Aorta (tissue), 5 donors: ENCODE data around the gene INTS1. TPM values are rescaled to one million over a fixed set of nuclear protein-coding genes. Genes with fewer than 3 reads are reported as not detected.

Experiments
- ATAC-seq: fragments of 200-7000 bp; cut with Tn5 transposase; one replicate; pipeline ENCODE4 v1.9.1; 2022; ENCODE audit warnings: moderate library complexity; ENCODE audit not compliant: low FRiP score
- DNase-seq, 2 donors: peaks; one replicate each; pipeline ENCODE4 v3.0.0-alpha.2; 2020
- H3K27ac ChIP-seq, 2 donors: one replicate each; pipeline ENCODE4 v1.5.1; 2013; ENCODE audit warnings: low read length in 2 of 2, mild to moderate bottlenecking in 2 of 2, moderate library complexity in 2 of 2, control low read depth in 1 of 2, inconsistent platforms in 1 of 2, low read depth in 1 of 2
- H3K27me3 ChIP-seq, 2 donors: one replicate each; pipeline ENCODE4 v1.6.1; 2013; ENCODE audit warnings: control low read depth in 1 of 2, low read length in 1 of 2, mild to moderate bottlenecking in 1 of 2, moderate library complexity in 1 of 2; ENCODE audit not compliant: insufficient read depth in 2 of 2, control insufficient read depth in 1 of 2
- H3K36me3 ChIP-seq, 2 donors: one replicate each; pipeline ENCODE4 v1.6.1; 2013; ENCODE audit warnings: control low read depth in 1 of 2, low read length in 1 of 2, mild to moderate bottlenecking in 1 of 2; ENCODE audit not compliant: insufficient read depth in 2 of 2, control insufficient read depth in 1 of 2
- H3K4me1 ChIP-seq, 2 donors: one replicate each; pipeline ENCODE4 v1.6.1; 2013; ENCODE audit warnings: low read length in 2 of 2, control low read depth in 1 of 2, mild to moderate bottlenecking in 1 of 2, moderate library complexity in 1 of 2; ENCODE audit not compliant: insufficient read depth in 2 of 2, control insufficient read depth in 1 of 2
- H3K4me3 ChIP-seq, 2 donors: one replicate each; pipeline ENCODE4 v1.5.1; 2013; ENCODE audit warnings: low read length in 2 of 2, control low read depth in 1 of 2, mild to moderate bottlenecking in 1 of 2
- H3K9me3 ChIP-seq: one replicate; pipeline ENCODE4 v1.6.1; 2013; ENCODE audit warnings: mild to moderate bottlenecking, low read length; ENCODE audit not compliant: control insufficient read depth
- WGBS, 2 donors: extraction: QIAGEN DNeasy Blood & Tissue Kit; methylation state at CpG; one replicate each; pipeline ENCODE4 v1.1.7; 2013; 5-methylcytosine and 5-hydroxymethylcytosine counted together
- intact Hi-C, 2 donors: fragments of 100-400 bp; cut with DNase I; formaldehyde crosslinking; loops; one replicate each; pipeline versions ENCODE4 v1.14.2 to v1.15.0; 2022
- polyA plus RNA-seq, 2 donors: library from polyadenylated mRNA; stranded (reverse); fragments of 200-250 nt; gene quantifications; one replicate each; pipeline ENCODE4 v1.2.3, GENCODE V29; 2013
- total RNA-seq, 2 donors: library from RNA; stranded (reverse); fragmentation: NEBNext Ultra II Directional; extraction: Animal tissue kit (Norgen Biotek cat#: 25700); gene quantifications; one replicate each; pipeline ENCODE4 v1.2.1, GENCODE V29; 2021
- donor health status: healthy with polysubstance abuse.
- donor health status: Bipolar disorder and iron deficiency.
- donor health status: DM: no; HTN: no; CAD: no.
- donor health status: DM: no; HTN: no; CAD: no.
- donor health status: DM: yes; HTN: yes; CAD: no.

Gene INTS1
- total and polyA plus RNA-seq, 4 donors: 17.2 to 109 (median 67.2) TPM

- Histone ChIP-seq H3K36me3 (no peaks in the 10 kb centered on the region), H3K4me1 (no peaks in the 10 kb centered on the region), H3K9me3 (no peaks in the 10 kb centered on the region), H3K4me3 (no peak overlapping the region), H3K27ac (no peak overlapping the region), H3K27me3 (no peaks in the 10 kb centered on the region)
- intact Hi-C loops: no loop called here
- ATAC-seq (no peak), DNase-seq (no peak)
- WGBS, 2 donors: 85% methylated on average over 26 of the region's 26 CpGs
Measured at GRCh38 chr7:1455241-1455939, 48.8 kb downstream of the INTS1 start.

GRCh38 chr7:1454542-1454941, 49.6 kb downstream of the INTS1 start:
- Histone ChIP-seq H3K9me3 (no peaks in the 10 kb centered on the region), H3K27ac (no peak overlapping the region), H3K36me3 (no peaks in the 10 kb centered on the region), H3K4me3 (no peak overlapping the region), H3K4me1 (no peaks in the 10 kb centered on the region), H3K27me3 (no peaks in the 10 kb centered on the region)
- intact Hi-C loops: no loop called here
- ATAC-seq (no peak), DNase-seq (no peak)
- WGBS, 2 donors: 78 to 79% methylated on average over 14 of the region's 14 CpGs

GRCh38 chr7:1452205-1452604, 52.0 kb downstream of the INTS1 start:
- Histone ChIP-seq H3K4me1 (no peaks in the 10 kb centered on the region), H3K27me3 (no peaks in the 10 kb centered on the region), H3K27ac (no peak overlapping the region), H3K4me3 (no peak overlapping the region), H3K9me3 (no peaks in the 10 kb centered on the region), H3K36me3 (no peaks in the 10 kb centered on the region)
- 59 to 64% methylated on average over 15 to 19 of the region's 19 CpGs for WGBS, 2 donors
- intact Hi-C loops: no loop called here
- ATAC-seq: no peak
- DNase-seq: no peak

GRCh38 chr7:1450987-1451386, 53.2 kb downstream of the INTS1 start:
- ATAC-seq (no peak), DNase-seq (no peak)
- no peaks in the 10 kb centered on the region for H3K9me3 ChIP-seq
- intact Hi-C loops: no loop called here
- WGBS, 2 donors: 90 to 92% methylated on average over 11 of the region's 11 CpGs
- no peaks in the 10 kb centered on the region for H3K36me3 ChIP-seq
- H3K27me3 ChIP-seq: no peaks in the 10 kb centered on the region
- H3K27ac ChIP-seq: no peak overlapping the region
- no peak overlapping the region for H3K4me3 ChIP-seq
- no peaks in the 10 kb centered on the region for H3K4me1 ChIP-seq

- no peaks in the 10 kb centered on the region for H3K4me1 ChIP-seq
- DNase-seq (no peak), ATAC-seq (no peak)
- no peaks in the 10 kb centered on the region for H3K9me3 ChIP-seq
- no peaks in the 10 kb centered on the region for H3K36me3 ChIP-seq
- intact Hi-C loops: no loop called here
- 87 to 88% methylated on average over 18 of the region's 18 CpGs for WGBS, 2 donors
- no peaks in the 10 kb centered on the region for H3K27me3 ChIP-seq
- no peak overlapping the region for H3K4me3 ChIP-seq
- no peak overlapping the region for H3K27ac ChIP-seq
Measured at GRCh38 chr7:1450431-1450830, 53.8 kb downstream of the INTS1 start.

GRCh38 chr7:1449951-1450350, 54.2 kb downstream of the INTS1 start:
- Histone ChIP-seq H3K9me3 (no peaks in the 10 kb centered on the region), H3K27ac (no peak overlapping the region), H3K4me3 (no peak overlapping the region), H3K27me3 (no peaks in the 10 kb centered on the region), H3K4me1 (no peaks in the 10 kb centered on the region), H3K36me3 (no peaks in the 10 kb centered on the region)
- ATAC-seq: no peak
- 77 to 82% methylated on average over 11 of the region's 11 CpGs for WGBS, 2 donors
- intact Hi-C loops: no loop called here
- DNase-seq: no peak

- no peaks in the 10 kb centered on the region for H3K4me1 ChIP-seq
- 94 to 97% methylated on average over 13 of the region's 13 CpGs for WGBS, 2 donors
- no peaks in the 10 kb centered on the region for H3K9me3 ChIP-seq
- H3K27ac ChIP-seq: no peak overlapping the region
- DNase-seq (no peak), ATAC-seq (no peak)
- H3K36me3 ChIP-seq: no peaks in the 10 kb centered on the region
- no peaks in the 10 kb centered on the region for H3K27me3 ChIP-seq
- no peak overlapping the region for H3K4me3 ChIP-seq
- intact Hi-C loops: no loop called here
Measured at GRCh38 chr7:1449501-1449900, 54.7 kb downstream of the INTS1 start.

GRCh38 chr7:1448958-1449357, 55.2 kb downstream of the INTS1 start:
- Histone ChIP-seq H3K4me3 (no peak overlapping the region), H3K36me3 (no peaks in the 10 kb centered on the region), H3K27ac (no peak overlapping the region), H3K9me3 (no peaks in the 10 kb centered on the region), H3K4me1 (no peaks in the 10 kb centered on the region), H3K27me3 (no peaks in the 10 kb centered on the region)
- ATAC-seq: no peak
- intact Hi-C loops: no loop called here
- WGBS, 2 donors: 91 to 94% methylated on average over 14 of the region's 14 CpGs
- DNase-seq: no peak

- WGBS, 2 donors: 70 to 74% methylated on average over 14 to 15 of the region's 15 CpGs
- Histone ChIP-seq H3K4me1 (no peaks in the 10 kb centered on the region), H3K27ac (no peak overlapping the region), H3K4me3 (no peak overlapping the region), H3K9me3 (no peaks in the 10 kb centered on the region), H3K27me3 (no peaks in the 10 kb centered on the region), H3K36me3 (no peaks in the 10 kb centered on the region)
- DNase-seq (no peak), ATAC-seq (no peak)
- intact Hi-C loops: no loop called here
Measured at GRCh38 chr7:1447551-1448244, 56.5 kb downstream of the INTS1 start.
